ENCODE measurements around the gene TNNT1.
"Not testable (repeated sequence)": the region's sequence is repeated elsewhere in the genome, so short reads cannot be mapped to it uniquely, and the experiment has no call there.

The TNNT1 gene

DNA sequence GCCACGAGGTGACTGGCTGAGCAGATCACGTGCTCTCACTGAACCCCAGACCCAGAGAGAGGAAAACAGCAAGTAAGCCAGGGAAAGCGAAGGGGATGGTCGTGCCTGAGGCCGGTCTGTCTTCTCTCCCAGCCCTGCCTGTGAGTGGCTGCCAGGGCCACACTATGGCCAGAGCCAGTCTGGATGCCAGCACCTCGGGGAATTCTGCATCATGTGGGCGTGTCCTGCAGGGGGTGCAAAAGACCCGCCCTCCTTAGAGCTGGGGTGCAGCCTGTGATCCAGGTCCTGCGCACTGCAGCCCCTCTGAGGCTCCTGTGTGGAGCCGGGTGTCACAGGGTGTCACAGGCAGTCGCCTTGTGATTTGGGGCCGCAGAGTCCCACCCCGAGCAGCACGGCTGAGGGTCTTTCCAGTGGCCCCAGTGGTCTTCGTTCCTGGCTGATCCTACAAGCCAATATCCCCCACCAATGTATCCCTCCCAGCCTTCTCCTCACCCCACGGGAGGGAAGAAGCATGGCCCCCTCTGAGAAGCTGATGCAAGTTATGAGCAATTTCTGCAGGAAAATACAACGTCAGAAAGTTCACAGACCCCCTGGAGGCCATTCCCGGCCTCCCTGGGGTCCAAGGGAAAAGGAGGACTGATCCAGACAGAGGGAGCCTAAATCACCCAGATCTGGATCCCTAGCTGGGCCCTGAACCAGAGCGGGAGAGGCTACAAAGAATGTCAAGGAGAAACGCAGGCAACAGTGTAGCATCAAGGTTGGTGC is 39.3 kb downstream of the TNNT1 start:
- Histone ChIP-seq H2AFZ (ENCODE audit: low read length) (no peak overlapping the region), H3K4me1 (ENCODE audit: low read length) (no peaks in the 10 kb centered on the region), H3K4me2 (ENCODE audit: low read depth, low read length) (no peak overlapping the region), H3K9me2 (replicated peaks; ENCODE audit: insufficient read depth, low read length) (no peaks in the 10 kb centered on the region), H4K20me1 (ENCODE audit: insufficient read depth, low read length) (no peaks in the 10 kb centered on the region), H3K27ac (ENCODE audit: low read length) (no peak overlapping the region), H3K36me3 (replicated peaks; ENCODE audit: insufficient read depth, low read length) (no peaks in the 10 kb centered on the region), H3F3A (ENCODE audit: insufficient read depth, low read length) (no peaks in the 10 kb centered on the region), H3K4me3 (ENCODE audit: low read length) (no peak overlapping the region), H3K9me3 (replicated peaks; ENCODE audit: insufficient read depth, low read length) (no peaks in the 10 kb centered on the region), H3K79me2 (ENCODE audit: low read length) (peaks cover 38% of the 10 kb centered on the region), H3K9ac (ENCODE audit: low read length) (no peak overlapping the region), H3K27me3 (replicated peaks; ENCODE audit: insufficient read depth, low read length) (no peaks in the 10 kb centered on the region)
- TF ChIP-seq, protein P1, sequence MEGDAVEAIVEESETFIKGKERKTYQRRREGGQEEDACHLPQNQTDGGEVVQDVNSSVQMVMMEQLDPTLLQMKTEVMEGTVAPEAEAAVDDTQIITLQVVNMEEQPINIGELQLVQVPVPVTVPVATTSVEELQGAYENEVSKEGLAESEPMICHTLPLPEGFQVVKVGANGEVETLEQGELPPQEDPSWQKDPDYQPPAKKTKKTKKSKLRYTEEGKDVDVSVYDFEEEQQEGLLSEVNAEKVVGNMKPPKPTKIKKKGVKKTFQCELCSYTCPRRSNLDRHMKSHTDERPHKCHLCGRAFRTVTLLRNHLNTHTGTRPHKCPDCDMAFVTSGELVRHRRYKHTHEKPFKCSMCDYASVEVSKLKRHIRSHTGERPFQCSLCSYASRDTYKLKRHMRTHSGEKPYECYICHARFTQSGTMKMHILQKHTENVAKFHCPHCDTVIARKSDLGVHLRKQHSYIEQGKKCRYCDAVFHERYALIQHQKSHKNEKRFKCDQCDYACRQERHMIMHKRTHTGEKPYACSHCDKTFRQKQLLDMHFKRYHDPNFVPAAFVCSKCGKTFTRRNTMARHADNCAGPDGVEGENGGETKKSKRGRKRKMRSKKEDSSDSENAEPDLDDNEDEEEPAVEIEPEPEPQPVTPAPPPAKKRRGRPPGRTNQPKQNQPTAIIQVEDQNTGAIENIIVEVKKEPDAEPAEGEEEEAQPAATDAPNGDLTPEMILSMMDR (IDR thresholded peaks at IDR 0.05; ENCODE audit: low read length) = no peak
- no peak for TF ChIP-seq EZH2 (optimal IDR thresholded peaks at IDR 0.05; ENCODE audit: low read depth, low read length)
- TF ChIP-seq EZH2phosphoT487 (IDR thresholded peaks at IDR 0.05; ENCODE audit: low read length) = no peak
- DNase-seq = no peak

- H3K9me2 ChIP-seq (replicated peaks; ENCODE audit: insufficient read depth, low read length); H3K4me2 ChIP-seq (ENCODE audit: low read depth, low read length); H3K36me3 ChIP-seq (replicated peaks; ENCODE audit: insufficient read depth, low read length); H3F3A ChIP-seq (ENCODE audit: insufficient read depth, low read length); H4K20me1 ChIP-seq (ENCODE audit: insufficient read depth, low read length); H3K9ac ChIP-seq (ENCODE audit: low read length); H3K4me3 ChIP-seq (ENCODE audit: low read length); H3K27ac ChIP-seq (ENCODE audit: low read length); DNase-seq; H3K27me3 ChIP-seq (replicated peaks; ENCODE audit: insufficient read depth, low read length); H3K9me3 ChIP-seq (replicated peaks; ENCODE audit: insufficient read depth, low read length); H2AFZ ChIP-seq (ENCODE audit: low read length); H3K4me1 ChIP-seq (ENCODE audit: low read length): not testable (repeated sequence)
- H3K79me2 ChIP-seq (ENCODE audit: low read length) = peaks cover 14% of the 10 kb centered on the region; the same call in 1 of the 2 replicates
Measured at GRCh38 chr19:55107252-55107651, 41.8 kb downstream of the TNNT1 start.

GRCh38 chr19:55106591-55106990 is 42.4 kb downstream of the TNNT1 start:
- no peak overlapping the region for H3K27ac ChIP-seq (ENCODE audit: low read length)
- no peaks in the 10 kb centered on the region for H3K9me3 ChIP-seq (replicated peaks; ENCODE audit: insufficient read depth, low read length)
- no peaks in the 10 kb centered on the region for H3K9me2 ChIP-seq (replicated peaks; ENCODE audit: insufficient read depth, low read length)
- H3K4me1 ChIP-seq (ENCODE audit: low read length) = no peaks in the 10 kb centered on the region
- no peak overlapping the region for H2AFZ ChIP-seq (ENCODE audit: low read length)
- no peak for TF ChIP-seq EZH2phosphoT487 (IDR thresholded peaks at IDR 0.05; ENCODE audit: low read length)
- no peak for TF ChIP-seq EZH2 (optimal IDR thresholded peaks at IDR 0.05; ENCODE audit: low read depth, low read length)
- TF ChIP-seq, protein P1 (IDR thresholded peaks at IDR 0.05; ENCODE audit: low read length) = no peak
- H4K20me1 ChIP-seq (ENCODE audit: insufficient read depth, low read length) = no peaks in the 10 kb centered on the region
- H3F3A ChIP-seq (ENCODE audit: insufficient read depth, low read length) = no peaks in the 10 kb centered on the region
- H3K36me3 ChIP-seq (replicated peaks; ENCODE audit: insufficient read depth, low read length) = peaks cover 4% of the 10 kb centered on the region; the same call in 1 of the 2 replicates
- no peak overlapping the region for H3K4me3 ChIP-seq (ENCODE audit: low read length)
- H3K4me2 ChIP-seq (ENCODE audit: low read depth, low read length) = no peak overlapping the region
- peaks cover 10% of the 10 kb centered on the region; the same call in 1 of the 2 replicates for H3K79me2 ChIP-seq (ENCODE audit: low read length)
- DNase-seq = no peak
- H3K9ac ChIP-seq (ENCODE audit: low read length) = no peak overlapping the region
- no peaks in the 10 kb centered on the region for H3K27me3 ChIP-seq (replicated peaks; ENCODE audit: insufficient read depth, low read length)

GRCh38 chr19:55105237-55105636 is 43.8 kb downstream of the TNNT1 start:
- H3K4me3 ChIP-seq (ENCODE audit: low read length) = no peak overlapping the region
- DNase-seq = no peak
- H3K27me3 ChIP-seq (replicated peaks; ENCODE audit: insufficient read depth, low read length) = no peaks in the 10 kb centered on the region
- H3K4me1 ChIP-seq (ENCODE audit: low read length) = no peaks in the 10 kb centered on the region
- no peaks in the 10 kb centered on the region for H3K9me3 ChIP-seq (replicated peaks; ENCODE audit: insufficient read depth, low read length)
- TF ChIP-seq EZH2 (optimal IDR thresholded peaks at IDR 0.05; ENCODE audit: low read depth, low read length) (no peak), EZH2phosphoT487 (IDR thresholded peaks at IDR 0.05; ENCODE audit: low read length) (no peak)
- TF ChIP-seq, protein P1 (IDR thresholded peaks at IDR 0.05; ENCODE audit: low read length) = no peak
- H4K20me1 ChIP-seq (ENCODE audit: insufficient read depth, low read length) = no peaks in the 10 kb centered on the region
- peaks cover 5% of the 10 kb centered on the region; the same call in 1 of the 2 replicates for H3K79me2 ChIP-seq (ENCODE audit: low read length)
- H3K27ac ChIP-seq (ENCODE audit: low read length) = no peak overlapping the region
- H3K4me2 ChIP-seq (ENCODE audit: low read depth, low read length) = no peak overlapping the region
- no peak overlapping the region for H2AFZ ChIP-seq (ENCODE audit: low read length)
- H3K36me3 ChIP-seq (replicated peaks; ENCODE audit: insufficient read depth, low read length) = peaks cover 4% of the 10 kb centered on the region; the same call in 1 of the 2 replicates
- H3F3A ChIP-seq (ENCODE audit: insufficient read depth, low read length) = no peaks in the 10 kb centered on the region
- no peak overlapping the region for H3K9ac ChIP-seq (ENCODE audit: low read length)
- H3K9me2 ChIP-seq (replicated peaks; ENCODE audit: insufficient read depth, low read length) = no peaks in the 10 kb centered on the region
